GM23248 (cell line): ENCODE results near the gene IL2. TPM values are rescaled to one million over a fixed set of nuclear protein-coding genes. Genes with fewer than 3 reads are reported as not detected.

Source experiments
- DNase-seq: peaks from one replicate; pipeline ENCODE4 v3.0.0-alpha.2; 2015
- H2AFZ ChIP-seq: fragments of 200-600 bp; sonication (generic); 2 replicates; pipeline ENCODE4 v1.6.1; 2016; ENCODE audit warnings: antibody characterized with exemption
- H3F3A ChIP-seq: fragments of 200-600 bp; sonication (generic); 2 replicates; pipeline ENCODE4 v1.6.1; 2016; ENCODE audit warnings: mild to moderate bottlenecking, antibody characterized with exemption, mixed run types; ENCODE audit not compliant: insufficient read depth
- H3K27ac ChIP-seq: fragments of 200-600 bp; sonication (generic); 2 replicates; pipeline ENCODE4 v1.5.1; 2016; ENCODE audit warnings: mild to moderate bottlenecking
- H3K27me3 ChIP-seq: fragments of 200-600 bp; sonication (generic); replicated peaks from 2 replicates; pipeline ENCODE4 v1.6.1; 2016; ENCODE audit warnings: mild to moderate bottlenecking; ENCODE audit not compliant: insufficient read depth
- H3K36me3 ChIP-seq: fragments of 200-600 bp; sonication (generic); 2 replicates; pipeline ENCODE4 v1.6.1; 2016; ENCODE audit warnings: low read depth, mild to moderate bottlenecking
- H3K4me1 ChIP-seq: fragments of 200-600 bp; sonication (generic); 2 replicates; pipeline ENCODE4 v1.6.1; 2016; ENCODE audit warnings: mild to moderate bottlenecking; ENCODE audit not compliant: insufficient read depth
- H3K4me2 ChIP-seq: fragments of 200-600 bp; sonication (generic); one replicate; pipeline ENCODE4 v1.6.1; 2016; ENCODE audit warnings: mild to moderate bottlenecking; ENCODE audit not compliant: unreplicated experiment
- H3K4me3 ChIP-seq: fragments of 200-600 bp; sonication (generic); 2 replicates; pipeline ENCODE4 v1.5.1; 2016; ENCODE audit warnings: mild to moderate bottlenecking
- H3K79me2 ChIP-seq: fragments of 200-600 bp; sonication (generic); 2 replicates; pipeline ENCODE4 v1.6.1; 2016; ENCODE audit warnings: mild to moderate bottlenecking; ENCODE audit not compliant: insufficient read depth
- H3K9ac ChIP-seq: fragments of 200-600 bp; sonication (generic); 2 replicates; pipeline ENCODE4 v1.6.1; 2016; ENCODE audit warnings: mild to moderate bottlenecking
- H3K9me2 ChIP-seq: fragments of 200-600 bp; sonication (generic); 2 replicates; pipeline ENCODE4 v1.6.1; 2016; ENCODE audit warnings: mixed run types, mild to moderate bottlenecking, moderate library complexity; ENCODE audit not compliant: insufficient read depth
- H3K9me3 ChIP-seq: fragments of 200-600 bp; sonication (generic); one replicate; pipeline ENCODE4 v1.6.1; 2017; ENCODE audit warnings: low read depth
- H4K20me1 ChIP-seq: fragments of 200-600 bp; sonication (generic); 2 replicates; pipeline ENCODE4 v1.6.0; 2016; ENCODE audit not compliant: insufficient read depth
- EZH2 ChIP-seq: fragments of 200-600 bp; sonication (generic); IDR thresholded peaks from 2 replicates; pipeline ENCODE4 v1.6.1; 2018; ENCODE audit warnings: antibody characterized with exemption, mild to moderate bottlenecking; ENCODE audit not compliant: insufficient read depth, poor library complexity, severe bottlenecking
- EZH2phosphoT487 ChIP-seq: fragments of 200-600 bp; sonication (generic); IDR thresholded peaks from 2 replicates; pipeline ENCODE4 v1.6.1; 2018; ENCODE audit warnings: antibody characterized with exemption, moderate library complexity, mild to moderate bottlenecking, low read depth; ENCODE audit not compliant: insufficient read depth
- WGBS, 2 experiments: methylation state at CpG; one replicate each; pipeline ENCODE4 v1.1.6; 2015 to 2017; ENCODE audit warnings: low lambda C conversion rate in 2 of 2, low coverage in 1 of 2; ENCODE audit errors: missing lambda C conversion rate in 2 of 2; 5-methylcytosine and 5-hydroxymethylcytosine counted together
- in situ Hi-C: fragments of 300-500 bp; cut with MboI; formaldehyde crosslinking; loops from 2 replicates; pipeline ENCODE4 v1.15.0; 2020
- polyA plus RNA-seq: library from polyadenylated mRNA; unstranded; fragments of >200 nt; fragmentation: Nextera tagmentation; extraction: Ambion mirVana; gene quantifications from 2 replicates; pipeline ENCODE4 v1.2.1, GENCODE V29; 2016
- total RNA-seq: library from RNA; depleted of rRNA; stranded (reverse); fragments of >200 nt; shearing (Covaris generic); gene quantifications from 2 replicates; pipeline ENCODE4 v1.2.3, GENCODE V29; 2014; rRNA removed

Gene IL2
- total RNA-seq: not detected in 2 replicates
- not detected in 2 replicates for polyA plus RNA-seq

DNA sequence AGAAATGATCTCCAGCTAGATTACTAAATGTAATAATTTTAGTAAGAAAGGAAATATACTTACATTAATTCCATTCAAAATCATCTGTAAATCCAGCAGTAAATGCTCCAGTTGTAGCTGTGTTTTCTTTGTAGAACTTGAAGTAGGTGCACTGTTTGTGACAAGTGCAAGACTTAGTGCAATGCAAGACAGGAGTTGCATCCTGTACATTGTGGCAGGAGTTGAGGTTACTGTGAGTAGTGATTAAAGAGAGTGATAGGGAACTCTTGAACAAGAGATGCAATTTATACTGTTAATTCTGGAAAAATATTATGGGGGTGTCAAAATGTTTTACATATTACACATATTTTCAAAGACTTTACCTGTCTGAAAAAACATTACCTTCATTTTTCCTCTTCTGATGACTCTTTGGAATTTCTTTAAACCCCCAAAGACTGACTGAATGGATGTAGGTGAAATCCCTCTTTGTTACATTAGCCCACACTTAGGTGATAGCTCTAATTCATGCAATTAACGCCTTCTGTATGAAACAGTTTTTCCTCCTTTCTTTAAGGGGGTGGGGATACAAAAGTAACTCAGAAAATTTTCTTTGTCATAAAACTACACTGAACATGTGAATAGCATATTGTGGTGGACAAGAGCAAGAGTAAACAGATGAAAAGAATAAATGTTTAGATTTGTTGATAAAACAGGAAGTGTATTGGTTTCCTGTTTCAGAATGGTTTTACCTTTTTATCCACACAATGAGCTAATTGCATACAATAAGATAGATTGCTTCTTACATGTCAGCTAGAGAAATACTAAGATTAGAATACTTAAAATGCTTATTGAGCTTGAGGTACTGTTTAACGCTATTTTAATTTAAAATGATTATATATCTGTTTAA lies at the start of gene IL2:
TSS of gene IL2 (minus strand) at position 495 of the 886 bp plus-strand sequence. CDS start at position 210, 285 bp downstream.
- Histone ChIP-seq H3F3A (peaks cover 8% of the 10 kb centered on the region; the same call in 1 of the 2 replicates), H4K20me1 (no peaks in the 10 kb centered on the region), H3K9ac (no peak within 1 kb of the TSS), H3K9me3 (no peaks in the 10 kb centered on the region), H3K36me3 (no peaks in the 10 kb centered on the region), H3K4me3 (no peak within 1 kb of the TSS), H3K4me2 (no peak within 1 kb of the TSS), H3K27me3 (no peaks in the 10 kb centered on the region), H2AFZ (no peak within 1 kb of the TSS), H3K9me2 (no peaks in the 10 kb centered on the region), H3K79me2 (no peaks in the 10 kb centered on the region), H3K27ac (no peak within 1 kb of the TSS), H3K4me1 (peaks cover 14% of the 10 kb centered on the region)
- in situ Hi-C loops: no loop called here
- TF ChIP-seq EZH2: no peak
- TF ChIP-seq EZH2phosphoT487: no peak
- DNase-seq: no peak
- WGBS, 2 experiments: 93 to 94% methylated on average over 2 of the region's 2 CpGs

DNA sequence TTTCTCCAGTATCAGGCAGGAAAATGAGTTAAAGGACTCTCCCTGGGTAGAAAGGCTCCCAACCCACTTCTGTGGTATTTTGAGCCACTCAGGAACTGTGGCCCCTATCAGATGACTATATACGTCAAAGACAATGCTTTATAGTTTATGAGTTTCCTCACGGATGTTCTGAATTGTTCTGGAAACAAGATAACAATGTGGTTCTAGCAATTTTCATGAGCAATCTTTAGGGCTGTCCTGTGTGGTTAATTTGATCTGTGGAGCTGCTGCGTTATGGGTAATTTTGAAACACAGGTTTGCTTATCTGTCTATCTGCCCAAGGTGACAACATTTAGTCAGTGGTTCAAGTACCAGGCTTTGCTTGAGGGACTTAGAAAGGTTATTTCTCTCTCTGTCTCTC lies 46.7 kb upstream of the IL2 start:
- H3K27me3 ChIP-seq: no peaks in the 10 kb centered on the region
- no peaks in the 10 kb centered on the region for H3K79me2 ChIP-seq
- H3K4me3 ChIP-seq: no peak overlapping the region
- no peaks in the 10 kb centered on the region for H3K9me2 ChIP-seq
- no peaks in the 10 kb centered on the region for H3K9me3 ChIP-seq
- TF ChIP-seq EZH2phosphoT487 (no peak), EZH2 (no peak)
- H2AFZ ChIP-seq: no peak overlapping the region
- no peaks in the 10 kb centered on the region for H4K20me1 ChIP-seq
- no peak for DNase-seq
- no peaks in the 10 kb centered on the region for H3K4me1 ChIP-seq
- 36 to 37% methylated on average over 3 of the region's 3 CpGs for WGBS, 2 experiments
- in situ Hi-C loops: no loop called here
- no peaks in the 10 kb centered on the region for H3F3A ChIP-seq
- H3K36me3 ChIP-seq: no peaks in the 10 kb centered on the region
- no peak overlapping the region for H3K27ac ChIP-seq
- H3K9ac ChIP-seq: no peak overlapping the region
- H3K4me2 ChIP-seq: no peak overlapping the region

DNA sequence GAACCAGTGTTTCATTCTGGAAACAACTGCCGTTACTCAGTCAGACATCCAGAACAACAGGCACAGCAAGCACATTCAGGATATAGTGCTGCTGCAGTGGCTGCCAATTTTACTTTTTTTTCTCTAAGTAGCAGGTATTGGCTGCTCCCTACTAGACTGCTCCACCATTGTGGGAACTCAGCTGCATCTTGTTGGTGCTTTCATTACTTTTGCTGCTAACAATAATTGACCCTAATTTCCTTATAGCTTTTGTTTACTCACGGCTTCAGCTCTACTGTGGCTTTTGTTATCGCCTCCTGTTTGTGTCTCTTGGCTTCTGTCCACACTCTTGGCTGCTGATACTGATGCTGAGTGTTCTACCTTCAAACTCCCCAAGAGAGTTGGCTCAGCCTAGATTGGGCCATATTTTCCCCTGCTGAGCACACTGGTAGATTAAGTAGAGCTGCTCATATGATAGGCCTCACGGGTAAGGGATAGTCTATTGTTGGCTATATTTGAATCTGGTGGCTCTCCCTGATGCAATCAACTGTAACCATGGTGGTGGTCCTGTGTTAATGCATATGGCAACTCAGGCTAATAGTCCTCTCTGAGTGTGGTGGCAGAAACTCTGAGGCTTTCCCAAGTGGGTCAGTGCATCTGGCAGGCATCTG lies 44.5 kb upstream of the IL2 start:
- in situ Hi-C loops: no loop called here
- Histone ChIP-seq H2AFZ (no peak overlapping the region), H3F3A (no peaks in the 10 kb centered on the region), H3K9ac (no peak overlapping the region), H3K9me2 (no peaks in the 10 kb centered on the region), H3K4me2 (no peak overlapping the region), H3K36me3 (no peaks in the 10 kb centered on the region), H3K27me3 (no peaks in the 10 kb centered on the region), H4K20me1 (no peaks in the 10 kb centered on the region), H3K4me3 (no peak overlapping the region), H3K79me2 (no peaks in the 10 kb centered on the region), H3K27ac (no peak overlapping the region), H3K9me3 (no peaks in the 10 kb centered on the region), H3K4me1 (no peaks in the 10 kb centered on the region)
- DNase-seq: no peak
- TF ChIP-seq EZH2 (no peak), EZH2phosphoT487 (no peak)
- WGBS, 2 experiments: 27 to 30% methylated on average over 4 of the region's 4 CpGs

DNA sequence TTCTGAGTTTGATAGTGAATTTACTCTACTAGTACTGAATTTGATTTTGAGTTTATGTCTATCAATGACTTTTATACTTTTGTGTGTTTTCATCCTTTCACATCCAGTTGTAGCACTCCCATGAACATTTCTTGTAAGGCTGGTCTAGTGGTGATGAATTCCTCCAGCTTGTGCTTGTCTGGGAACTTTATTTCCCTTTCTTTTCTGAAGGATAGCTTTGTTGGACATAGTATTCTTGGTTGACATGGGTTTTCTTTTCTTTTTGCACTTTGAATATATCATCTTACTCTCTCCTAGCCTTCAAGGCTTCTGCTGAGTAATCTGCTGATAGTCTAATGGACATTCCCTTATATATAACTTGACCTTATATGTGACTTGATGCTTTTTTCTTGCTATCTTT lies 32.5 kb upstream of the IL2 start:
- no peak overlapping the region for H3K9ac ChIP-seq

More for the DNA sequence above, 32.5 kb upstream of the IL2 start:
- H3K79me2 ChIP-seq: no peaks in the 10 kb centered on the region
- TF ChIP-seq EZH2 (no peak), EZH2phosphoT487 (no peak)
- no peaks in the 10 kb centered on the region for H3F3A ChIP-seq
- DNase-seq: no peak
- no peak overlapping the region for H3K27ac ChIP-seq
- H3K36me3 ChIP-seq: no peaks in the 10 kb centered on the region
- H3K4me3 ChIP-seq: no peak overlapping the region
- no peaks in the 10 kb centered on the region for H3K4me1 ChIP-seq
- peaks cover 6% of the 10 kb centered on the region for H3K9me3 ChIP-seq
- H3K4me2 ChIP-seq: no peak overlapping the region
- no peaks in the 10 kb centered on the region for H4K20me1 ChIP-seq
- H2AFZ ChIP-seq: no peak overlapping the region
- no peaks in the 10 kb centered on the region for H3K27me3 ChIP-seq
- in situ Hi-C loops: no loop called here
- H3K9me2 ChIP-seq: no peaks in the 10 kb centered on the region
